DOHH2 (cell line): ENCODE data around the gene FRYL.
"Not testable (repeated sequence)": the region's sequence is repeated elsewhere in the genome, so short reads cannot be mapped to it uniquely, and the experiment has no call there.

ENCODE experiments used
- H3F3A ChIP-seq: fragments of 200-600 bp; sonication (generic), shearing (Covaris generic); 2 replicates; pipeline ENCODE4 v1.6.0; 2016; ENCODE audit warnings: antibody characterized with exemption, mild to moderate bottlenecking; ENCODE audit not compliant: control insufficient read depth, insufficient read depth
- H3K27ac ChIP-seq: fragments of 200-600 bp; sonication (generic); 2 replicates; pipeline ENCODE4 v1.5.1; 2014; ENCODE audit warnings: low read depth, mild to moderate bottlenecking, low read length, moderate library complexity
- H3K27me3 ChIP-seq: fragments of 200-600 bp; sonication (generic); 2 replicates; pipeline ENCODE4 v1.6.1; 2014; ENCODE audit warnings: mild to moderate bottlenecking, low read length, mixed read lengths; ENCODE audit not compliant: control insufficient read depth
- H3K36me3 ChIP-seq: fragments of 200-600 bp; sonication (generic); 2 replicates; pipeline ENCODE4 v1.6.1; 2014; ENCODE audit warnings: mild to moderate bottlenecking, low read length, moderate library complexity, mixed read lengths; ENCODE audit not compliant: control insufficient read depth
- H3K4me1 ChIP-seq: fragments of 200-600 bp; sonication (generic); 2 replicates; pipeline ENCODE4 v1.6.1; 2014; ENCODE audit warnings: mild to moderate bottlenecking, low read length, mixed read lengths; ENCODE audit not compliant: control insufficient read depth
- H3K4me2 ChIP-seq: fragments of 200-600 bp; sonication (generic); 2 replicates; pipeline ENCODE4 v1.6.0; 2014; ENCODE audit warnings: mild to moderate bottlenecking, low read length, moderate library complexity
- H3K4me3 ChIP-seq: fragments of 200-600 bp; sonication (generic); 2 replicates; pipeline ENCODE4 v1.5.1; 2014; ENCODE audit warnings: mild to moderate bottlenecking, low read length, mixed read lengths
- H3K79me2 ChIP-seq: fragments of 200-600 bp; sonication (generic); 2 replicates; pipeline ENCODE4 v1.6.1; 2014; ENCODE audit warnings: mild to moderate bottlenecking, low read length, mixed read lengths; ENCODE audit not compliant: control insufficient read depth
- H3K9me2 ChIP-seq: fragments of 200-600 bp; sonication (generic); replicated peaks from 2 replicates; pipeline ENCODE4 v1.6.1; 2014; ENCODE audit warnings: mild to moderate bottlenecking, low read length, mixed read lengths; ENCODE audit not compliant: control insufficient read depth
- H3K9me3 ChIP-seq: fragments of 200-600 bp; sonication (generic); 2 replicates; pipeline ENCODE4 v1.6.1; 2014; ENCODE audit warnings: antibody characterized with exemption, low read length, mixed read lengths; ENCODE audit not compliant: control insufficient read depth, insufficient read depth
- H4K20me1 ChIP-seq: fragments of 200-600 bp; sonication (generic); 2 replicates; pipeline ENCODE4 v1.6.0; 2014; ENCODE audit warnings: low read depth, mild to moderate bottlenecking, antibody characterized with exemption, low read length, moderate library complexity; ENCODE audit not compliant: control insufficient read depth, insufficient read depth
- CTCF ChIP-seq: fragments of 200-600 bp; sonication (generic); IDR thresholded peaks from one replicate; pipeline ENCODE4 v1.5.1; 2014; ENCODE audit warnings: antibody characterized with exemption, mild to moderate bottlenecking, low read depth, low read length; ENCODE audit not compliant: poor library complexity, severe bottlenecking
- EZH2phosphoT487 ChIP-seq: fragments of 200-600 bp; sonication (generic); IDR thresholded peaks from 2 replicates; pipeline ENCODE4 v1.6.1; 2017; ENCODE audit warnings: borderline replicate concordance, mild to moderate bottlenecking, antibody characterized with exemption, low read length, moderate library complexity, mixed read lengths

The FRYL gene

GRCh38 chr4:48742412-48742811 is 37.7 kb downstream of the FRYL start:
- no peak overlapping the region for H3K27ac ChIP-seq
- H3K36me3 ChIP-seq, result no peaks in the 10 kb centered on the region
- H3K4me1 ChIP-seq, result peaks cover 16% of the 10 kb centered on the region
- no peak for TF ChIP-seq CTCF
- no peak for TF ChIP-seq EZH2phosphoT487
- no peaks in the 10 kb centered on the region for H4K20me1 ChIP-seq
- no peaks in the 10 kb centered on the region for H3F3A ChIP-seq
- no peaks in the 10 kb centered on the region for H3K27me3 ChIP-seq
- H3K4me2 ChIP-seq, result no peak overlapping the region
- peaks cover 93% of the 10 kb centered on the region for H3K79me2 ChIP-seq
- H3K9me3 ChIP-seq, result no peaks in the 10 kb centered on the region
- no peaks in the 10 kb centered on the region for H3K9me2 ChIP-seq
- no peak overlapping the region for H3K4me3 ChIP-seq

DNA sequence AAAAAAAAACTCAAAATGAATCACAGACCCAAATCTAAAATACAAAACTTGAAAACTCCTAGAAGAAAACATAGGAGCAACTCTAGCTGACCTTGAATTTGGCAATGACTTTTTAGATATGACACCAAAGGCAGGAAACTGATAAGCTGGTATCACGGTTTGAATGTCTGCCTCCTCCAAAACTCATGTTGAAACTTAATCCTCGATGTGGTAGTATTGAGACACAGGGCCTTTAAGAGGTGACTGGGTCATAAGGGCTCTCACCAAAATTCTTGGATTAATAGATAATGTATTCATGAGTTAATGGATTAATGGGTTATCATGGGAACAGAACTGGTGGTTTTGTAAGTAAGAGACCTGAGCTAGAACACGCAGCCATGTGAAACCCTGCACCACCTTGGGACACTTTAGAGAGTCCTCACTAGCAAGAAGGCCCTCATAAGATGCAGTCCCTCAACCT is 40.5 kb downstream of the FRYL start:
- Histone ChIP-seq H4K20me1 (no peaks in the 10 kb centered on the region), H3K79me2 (peaks cover 88% of the 10 kb centered on the region), H3K9me2 (no peaks in the 10 kb centered on the region), H3K27me3 (no peaks in the 10 kb centered on the region), H3K36me3 (no peaks in the 10 kb centered on the region), H3K4me1 (peaks cover 16% of the 10 kb centered on the region), H3K4me3 (no peak overlapping the region), H3K4me2 (no peak overlapping the region), H3K9me3 (no peaks in the 10 kb centered on the region), H3K27ac (no peak overlapping the region), H3F3A (no peaks in the 10 kb centered on the region)
- TF ChIP-seq EZH2phosphoT487 (no peak), CTCF (no peak)

DNA sequence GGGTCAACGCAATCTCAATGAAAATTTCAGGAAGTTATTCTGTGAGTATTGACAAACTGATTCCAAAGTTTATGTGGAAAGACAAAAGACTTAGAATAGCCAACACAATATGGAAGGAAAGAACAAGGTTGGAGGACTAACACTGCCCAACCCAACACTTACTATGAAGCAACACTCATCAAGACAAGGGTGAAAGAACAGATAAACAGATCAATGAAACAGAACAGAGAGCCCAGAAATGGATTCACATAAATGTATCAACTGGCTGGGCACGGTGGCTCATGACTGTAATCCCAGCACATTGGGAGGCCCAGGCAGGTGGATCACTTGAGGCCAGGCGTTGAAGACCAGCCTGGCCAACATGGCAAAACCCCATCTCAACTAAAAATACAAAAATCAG is 41.2 kb downstream of the FRYL start:
- Histone ChIP-seq H3F3A (no peaks in the 10 kb centered on the region), H3K79me2 (peaks cover 88% of the 10 kb centered on the region), H4K20me1 (no peaks in the 10 kb centered on the region), H3K36me3 (no peaks in the 10 kb centered on the region), H3K27me3 (no peaks in the 10 kb centered on the region), H3K9me2 (no peaks in the 10 kb centered on the region), H3K27ac (no peak overlapping the region), H3K4me3 (no peak overlapping the region), H3K4me2 (no peak overlapping the region), H3K9me3 (no peaks in the 10 kb centered on the region), H3K4me1 (peaks cover 16% of the 10 kb centered on the region)
- TF ChIP-seq CTCF, result no peak
- TF ChIP-seq EZH2phosphoT487, result no peak

- not testable (repeated sequence) for H3K36me3 ChIP-seq, H3K4me1 ChIP-seq, H3K9me2 ChIP-seq, H4K20me1 ChIP-seq, H3K27me3 ChIP-seq, H3K4me2 ChIP-seq, H3K27ac ChIP-seq, H3F3A ChIP-seq, H3K4me3 ChIP-seq, H3K9me3 ChIP-seq
- peaks cover 97% of the 10 kb centered on the region for H3K79me2 ChIP-seq
Observed at GRCh38 chr4:48728906-48729496, 51.1 kb downstream of the FRYL start.
